Stimulated activated CD4-positive, alpha-beta T cell treated with anti-CD3 and anti-CD28 coated beads, TNF-alpha, amount 100 ng/mL, for 4 hours (primary cell): ENCODE measurements around the gene ABCB4.

Experiments used
- DNase-seq, 3 experiments: peaks; one replicate each; pipeline ENCODE4 v3.0.0-alpha.2; 2020; ENCODE audit warnings: low read depth in 3 of 3

Gene ABCB4

DNA sequence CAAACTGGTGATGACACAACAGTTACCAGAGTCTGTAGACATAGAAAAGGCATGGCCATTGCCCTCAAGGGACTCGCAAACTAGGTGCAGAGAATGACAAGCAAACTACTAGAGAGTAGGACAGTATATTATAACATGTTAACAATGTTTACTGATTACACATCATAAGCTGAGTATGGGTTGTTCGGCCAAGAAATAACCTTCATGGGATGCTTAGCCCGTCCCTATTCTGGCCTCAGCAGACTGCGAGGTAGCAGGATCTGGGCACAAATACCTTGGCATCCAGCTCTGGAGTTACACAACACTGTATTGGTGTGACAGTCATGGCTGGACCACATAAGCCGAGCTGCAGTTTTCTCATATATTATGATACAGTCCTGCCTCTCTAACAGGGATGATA lies 51.4 kb downstream of the ABCB4 start:
- DNase-seq: no peak

DNA sequence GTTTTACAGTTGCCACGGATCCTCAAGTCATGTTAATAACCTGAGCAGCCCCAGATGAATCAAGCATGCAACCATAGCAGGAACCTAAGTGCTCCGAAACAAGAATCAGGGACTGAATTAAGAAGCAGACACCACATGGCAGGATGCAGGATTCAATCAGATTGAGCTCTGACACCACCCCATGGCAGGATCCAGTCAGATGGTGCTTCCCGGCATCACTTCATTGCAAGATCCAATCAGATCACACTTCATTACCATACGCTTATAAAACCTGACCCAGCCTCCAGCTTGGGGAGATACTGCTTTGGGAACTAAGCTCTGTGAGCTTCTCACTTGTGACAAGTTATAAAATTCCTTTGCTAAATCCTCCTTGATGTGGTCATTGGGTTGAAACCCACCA lies 55.3 kb downstream of the ABCB4 start:
- no peak for DNase-seq

DNA sequence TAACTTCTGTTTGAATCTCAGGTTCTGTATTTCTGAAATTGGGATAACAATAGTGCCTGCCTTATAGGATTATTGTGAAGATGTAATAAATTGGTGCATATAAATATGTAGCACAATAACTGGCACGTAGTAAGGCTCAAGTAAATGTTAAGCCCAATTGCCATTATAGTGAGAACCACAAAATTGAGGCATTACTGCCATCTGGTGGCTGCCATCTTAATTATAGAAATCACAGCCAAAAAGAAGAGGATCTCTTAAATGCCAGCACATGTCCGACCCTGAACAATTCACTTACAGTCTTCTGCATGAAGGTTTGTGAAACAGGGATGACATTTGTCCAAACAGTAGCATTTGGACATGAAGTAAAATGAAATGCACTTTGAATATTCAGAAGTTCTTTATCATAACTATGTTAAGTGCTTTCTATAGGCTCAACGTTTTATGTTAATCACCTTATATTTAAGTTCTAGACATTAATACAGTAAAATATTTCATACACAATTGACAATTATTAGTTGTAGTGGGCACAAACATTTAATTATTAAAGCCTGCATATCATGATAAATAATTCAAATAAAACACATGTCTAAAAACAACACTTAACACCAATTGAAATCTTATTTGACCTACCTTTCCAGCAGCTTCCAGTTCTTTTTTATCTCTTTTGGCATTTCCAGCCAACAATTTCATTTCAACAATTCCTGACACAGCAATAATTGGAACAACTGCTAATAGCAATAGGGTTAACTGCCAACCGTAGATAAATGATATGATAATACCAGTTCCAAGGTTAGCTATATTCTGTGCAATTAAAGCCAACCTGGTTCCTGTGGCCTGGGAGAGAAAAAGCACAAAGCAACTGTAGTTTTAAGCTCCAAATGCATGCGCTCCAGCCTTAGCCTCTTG lies 58.5 kb downstream of the ABCB4 start:
- peak; percentile 11 to 61 (median 15) for DNase-seq

DNA sequence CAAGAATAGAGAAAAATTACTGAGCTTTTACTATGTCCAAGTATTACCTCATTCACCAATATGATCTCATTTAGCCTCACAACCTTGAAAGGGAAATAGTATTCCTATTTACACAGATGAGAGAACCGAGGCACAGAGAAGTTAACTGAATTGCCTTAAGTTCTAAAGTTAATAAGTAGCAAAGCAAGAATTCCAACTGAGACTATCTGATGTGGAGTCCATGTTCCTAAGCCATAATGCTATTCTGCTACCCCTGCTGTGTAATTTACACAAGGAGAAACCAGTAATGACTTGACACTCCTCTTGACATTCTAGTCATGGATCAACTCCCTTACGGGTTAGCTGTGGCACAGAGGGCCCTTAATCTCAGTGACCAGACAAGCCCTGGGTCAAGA lies 60.7 kb downstream of the ABCB4 start:
- no peak for DNase-seq

DNA sequence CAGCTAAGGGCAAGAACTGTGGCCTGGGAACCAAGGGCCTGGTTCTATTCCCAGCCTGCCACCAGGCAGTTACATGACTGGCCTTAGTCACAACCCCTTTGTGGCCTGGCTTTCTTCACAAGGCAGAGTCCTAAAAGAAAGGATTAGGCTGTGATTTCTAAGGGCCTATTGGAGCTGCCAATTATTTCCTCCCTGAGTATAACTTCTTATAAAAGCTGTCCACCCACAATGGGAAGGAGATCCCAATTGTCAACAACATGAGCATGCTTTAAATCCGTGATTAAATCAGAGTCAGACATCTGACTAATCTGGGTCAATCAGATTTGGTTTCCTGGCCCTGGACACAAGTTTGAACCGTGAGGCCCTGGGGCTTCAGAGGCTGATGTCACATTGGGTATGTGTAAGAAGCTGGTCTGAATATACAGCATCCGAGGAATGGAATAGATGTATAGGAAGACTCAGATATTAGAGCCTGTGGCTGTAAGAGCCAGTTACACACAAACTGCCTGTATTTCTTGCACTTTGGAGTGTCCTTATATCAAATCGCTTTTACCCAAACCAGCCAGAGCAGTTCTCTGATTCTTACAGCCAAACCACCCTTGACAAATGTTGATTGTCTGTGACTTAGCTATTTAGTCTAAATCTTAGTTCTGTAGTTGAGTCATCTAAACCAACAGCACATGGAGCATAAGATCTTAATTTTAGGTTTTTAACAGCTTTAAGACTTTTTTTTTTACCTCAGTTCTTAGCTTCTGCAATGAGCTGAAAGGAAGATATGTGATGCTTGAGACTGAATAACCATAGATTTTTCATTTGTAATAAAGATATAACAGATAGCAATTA lies 61.3 kb downstream of the ABCB4 start:
- DNase-seq: no peak

DNA sequence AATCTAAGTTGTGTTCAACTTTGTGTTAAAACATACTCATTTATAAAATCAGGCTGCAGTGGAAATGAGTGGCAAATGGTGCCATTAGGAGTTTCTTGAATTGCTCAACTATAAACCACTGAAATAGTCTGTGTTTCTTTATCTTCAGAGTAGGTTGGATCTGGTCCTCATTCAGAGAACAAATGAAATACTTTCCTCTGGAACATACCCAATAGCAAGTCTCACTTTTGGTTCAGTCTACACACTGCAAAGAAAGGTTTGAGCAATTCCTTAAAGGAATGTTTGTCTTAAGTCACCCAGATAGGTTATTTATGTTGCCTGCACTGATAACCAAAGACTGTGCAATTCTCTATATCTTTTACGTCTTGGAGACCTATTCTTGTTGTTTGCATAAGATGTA lies 62.5 kb downstream of the ABCB4 start:
- no peak for DNase-seq

DNA sequence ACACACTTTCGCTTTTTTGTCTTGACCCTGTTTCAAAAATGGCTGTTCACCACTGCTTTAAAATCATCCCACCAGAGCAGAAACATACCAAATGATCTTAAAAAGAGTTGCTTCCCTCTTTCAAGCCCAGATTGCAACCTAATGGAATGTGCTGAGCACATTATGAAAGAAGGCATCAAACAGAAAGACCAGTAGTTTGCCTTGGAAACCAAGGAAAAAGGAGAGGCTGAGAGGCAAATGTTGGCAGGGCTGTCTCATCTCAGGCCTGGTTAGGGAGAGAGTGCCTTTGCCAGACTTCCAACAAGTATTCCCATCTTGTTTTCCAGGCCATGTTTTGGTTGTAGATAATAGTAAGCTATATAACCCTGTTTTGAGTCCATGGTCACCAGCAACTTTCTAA lies 64.3 kb downstream of the ABCB4 start:
- no peak for DNase-seq

DNA sequence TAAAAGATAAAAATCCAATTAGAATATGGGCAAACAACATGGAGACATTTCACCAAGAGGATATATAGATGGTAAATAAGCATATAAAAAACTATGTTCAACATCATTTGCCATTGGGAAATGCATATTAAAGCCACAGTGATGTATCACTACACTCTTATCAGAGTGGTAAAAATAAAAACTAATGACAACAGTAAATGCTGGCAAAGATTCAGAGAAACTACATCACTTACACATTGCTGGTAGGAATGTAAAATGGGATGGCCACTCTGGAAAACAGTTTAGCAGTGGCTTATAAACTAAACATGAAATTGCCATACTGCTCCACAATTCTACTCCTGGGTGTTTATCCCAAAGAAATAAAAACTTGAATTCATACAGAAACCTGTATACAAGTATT lies 70.8 kb downstream of the ABCB4 start:
- no peak for DNase-seq

DNA sequence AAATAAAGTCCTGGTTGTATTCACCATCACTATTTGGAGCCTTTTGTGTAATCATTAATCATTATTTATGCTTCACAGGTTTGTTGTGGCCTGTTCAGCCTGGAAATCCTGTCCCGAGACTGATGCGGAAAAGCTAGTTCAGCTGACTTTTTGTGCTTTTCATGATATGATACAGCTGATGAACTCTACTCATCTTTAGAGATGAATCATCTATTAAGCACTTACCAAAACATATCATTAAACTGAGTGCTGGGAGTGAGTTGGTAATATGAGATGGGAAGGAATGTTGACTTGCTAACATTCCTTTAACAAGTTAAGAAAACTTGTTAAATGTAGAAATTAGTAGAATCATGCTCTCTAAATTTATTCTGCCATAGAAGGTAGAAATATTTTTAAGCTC lies 77.0 kb downstream of the ABCB4 start:
- no peak for DNase-seq

DNA sequence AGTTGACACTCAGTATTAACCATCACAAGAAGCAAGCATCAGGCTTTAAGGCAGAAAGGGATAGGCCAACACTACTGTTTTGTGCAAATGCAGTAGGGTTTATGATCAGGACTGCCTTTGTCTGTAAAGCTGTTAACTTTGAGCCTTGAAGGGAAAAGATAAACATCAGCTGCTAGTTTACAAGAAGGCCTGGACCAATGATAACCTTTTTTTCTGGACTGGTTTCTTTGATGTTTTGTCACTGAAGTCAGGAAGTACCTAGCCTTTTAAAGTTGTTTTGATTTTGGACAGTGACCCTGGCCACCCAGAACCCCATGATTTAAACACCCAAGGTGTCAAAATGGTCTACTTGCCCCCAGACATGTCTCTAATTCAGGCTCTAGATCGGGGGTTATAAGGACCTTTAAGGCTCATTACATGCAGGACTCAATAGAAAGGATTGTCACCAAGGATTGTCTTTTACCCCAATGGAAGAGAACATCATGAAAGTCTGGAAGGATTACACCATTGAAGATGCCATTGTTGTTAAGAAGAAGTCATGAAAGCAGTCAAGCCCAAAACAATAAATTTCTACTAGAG lies 79.9 kb downstream of the ABCB4 start:
- no peak for DNase-seq

DNA sequence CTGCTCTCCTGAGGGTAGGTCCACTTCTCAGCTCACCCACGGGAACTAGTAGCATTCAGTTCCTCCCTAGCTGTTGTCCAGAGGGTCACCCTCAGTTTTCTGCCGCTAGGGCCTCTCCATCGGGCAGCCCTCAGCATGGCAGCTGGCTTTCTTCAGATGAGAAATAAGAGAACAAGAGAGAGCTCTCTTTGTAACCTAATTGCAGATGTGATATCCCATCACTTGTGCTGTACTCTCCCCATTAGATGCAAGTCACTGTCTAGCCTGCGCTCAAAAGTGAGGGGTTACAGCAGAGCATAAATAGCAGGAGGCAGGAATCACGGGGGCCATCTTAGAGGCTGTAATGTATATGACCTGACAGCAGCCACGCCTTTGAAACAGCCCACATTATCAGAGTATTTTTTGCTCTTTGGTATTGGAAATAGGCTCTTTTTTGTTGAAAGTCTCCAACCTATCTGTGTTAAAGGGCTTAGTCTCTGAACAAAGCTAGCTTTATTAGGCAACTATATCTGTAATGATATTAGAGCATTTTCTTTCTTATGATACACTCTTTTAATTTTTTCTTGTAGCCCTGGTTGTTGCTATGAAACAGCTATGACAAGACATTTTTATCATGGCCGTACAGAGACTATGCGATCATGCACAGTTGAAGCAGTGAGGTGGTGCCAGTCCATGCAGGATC lies 84.3 kb downstream of the ABCB4 start:
- no peak for DNase-seq

DNA sequence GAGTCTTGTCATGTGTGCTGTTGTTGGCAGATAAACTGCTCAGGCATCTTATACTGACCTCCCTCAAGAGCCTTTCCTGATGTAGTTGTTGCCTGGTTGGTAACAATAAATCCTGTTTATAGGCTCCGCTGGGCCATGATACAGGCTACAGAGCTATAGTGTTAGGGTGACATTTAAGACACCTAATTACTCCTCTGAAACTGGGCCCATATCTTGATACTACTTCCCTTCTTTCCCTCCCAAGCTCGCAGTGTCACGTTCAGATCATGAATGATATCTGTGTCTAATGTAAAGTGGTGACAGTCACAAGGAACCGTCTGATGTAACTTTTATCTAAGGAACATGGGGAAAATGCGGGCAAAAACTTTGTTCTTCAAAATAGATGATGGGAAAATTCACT lies 94.6 kb downstream of the ABCB4 start:
- no peak for DNase-seq

DNA sequence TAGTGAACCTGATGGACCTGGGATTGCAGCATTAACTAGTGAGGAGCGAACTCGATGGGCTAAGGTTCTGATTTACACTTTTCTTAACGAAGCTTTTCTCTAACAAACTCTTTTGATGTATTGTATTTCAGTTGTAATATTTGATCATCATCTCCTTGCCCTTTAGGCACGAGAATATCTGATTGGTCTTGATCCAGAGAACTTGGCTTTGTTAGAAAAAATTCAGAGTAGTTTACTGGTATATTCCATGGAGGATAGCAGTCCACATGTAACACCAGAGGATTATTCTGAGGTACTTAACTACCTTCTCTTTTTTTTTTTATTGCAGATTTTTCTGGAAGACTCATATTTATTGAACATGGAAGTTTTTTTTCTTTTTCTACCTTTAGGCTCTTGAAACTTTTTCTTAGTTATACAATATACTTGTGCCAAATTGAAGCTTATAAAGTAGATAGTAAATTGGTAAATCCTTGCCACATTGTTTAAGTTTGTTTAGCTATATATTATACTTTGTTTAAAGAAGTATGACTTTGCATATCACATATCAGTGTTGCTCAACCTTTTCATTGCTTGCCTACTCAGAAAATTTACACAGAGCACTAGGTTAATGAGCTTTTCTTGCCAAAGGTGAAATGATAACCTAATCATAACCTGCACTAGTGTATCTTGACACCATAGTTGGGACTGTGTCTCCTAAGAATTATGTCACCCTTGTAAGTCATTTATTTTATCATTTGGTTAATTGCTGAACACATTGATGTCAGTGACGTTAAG lies 99.6 kb downstream of the ABCB4 start:
- DNase-seq: no peak

DNA sequence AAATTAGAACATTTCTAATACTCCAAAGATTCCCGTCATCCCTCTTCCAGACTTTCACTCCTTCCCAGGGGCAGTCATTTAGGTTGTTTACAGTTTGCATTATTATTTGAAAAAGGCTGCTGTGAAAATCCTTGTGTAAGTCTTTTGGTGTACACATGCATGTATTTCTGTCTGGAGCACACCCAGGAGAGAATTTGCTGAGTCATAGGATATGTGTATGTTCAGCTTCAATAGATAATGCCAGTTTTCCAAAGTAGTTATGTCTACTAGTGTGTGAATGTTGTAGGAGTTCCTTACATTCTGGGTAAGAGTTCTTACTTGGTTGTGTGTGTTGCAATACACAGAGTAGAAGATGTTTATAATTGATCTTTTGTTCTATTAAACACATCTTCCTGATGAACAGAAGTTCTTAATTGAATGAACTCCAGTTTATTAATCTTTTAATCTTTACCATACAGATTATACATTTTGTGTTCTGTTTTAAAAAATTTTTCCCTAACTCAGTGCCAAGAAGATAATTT lies 104.8 kb downstream of the ABCB4 start:
- no peak for DNase-seq

DNA sequence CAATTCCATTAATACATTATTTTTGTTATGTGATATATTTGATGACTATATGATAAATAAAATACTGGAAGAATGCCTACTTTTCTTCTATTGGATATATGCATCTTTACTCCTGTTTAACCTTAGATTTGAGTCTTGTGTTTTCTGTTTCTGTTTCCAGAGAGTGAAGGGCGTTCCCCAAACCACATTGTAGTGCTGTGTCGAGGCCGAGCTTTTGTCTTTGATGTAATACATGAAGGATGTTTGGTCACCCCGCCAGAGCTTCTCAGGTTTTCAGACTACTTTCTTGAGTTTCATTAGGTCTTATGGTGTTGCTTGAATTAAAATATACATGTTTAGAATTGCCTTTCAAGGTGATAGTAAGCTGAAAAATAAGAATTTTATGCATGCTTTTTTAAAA lies 106.3 kb downstream of the ABCB4 start:
- peak in 1 of 3 experiments; percentile 5 for DNase-seq

DNA sequence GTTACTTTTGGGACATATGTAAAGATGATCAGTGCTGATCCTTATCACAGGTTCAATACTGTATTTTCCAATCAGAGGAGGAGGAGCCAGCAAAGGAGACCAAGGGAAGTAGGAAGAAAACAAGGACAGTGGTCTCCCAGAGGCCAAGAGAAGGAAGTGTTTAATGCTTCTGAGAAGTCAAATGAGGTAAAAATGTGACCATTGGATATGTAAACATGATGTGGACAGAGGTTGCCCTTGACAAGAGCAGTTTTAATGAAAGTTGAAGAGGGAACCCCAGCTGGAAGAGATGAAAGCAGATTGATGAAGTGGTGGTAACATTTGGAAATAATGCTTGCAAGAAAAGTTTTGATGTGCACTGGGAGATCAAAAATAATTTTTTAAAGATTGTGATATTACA lies 111.2 kb downstream of the ABCB4 start:
- DNase-seq: no peak

DNA sequence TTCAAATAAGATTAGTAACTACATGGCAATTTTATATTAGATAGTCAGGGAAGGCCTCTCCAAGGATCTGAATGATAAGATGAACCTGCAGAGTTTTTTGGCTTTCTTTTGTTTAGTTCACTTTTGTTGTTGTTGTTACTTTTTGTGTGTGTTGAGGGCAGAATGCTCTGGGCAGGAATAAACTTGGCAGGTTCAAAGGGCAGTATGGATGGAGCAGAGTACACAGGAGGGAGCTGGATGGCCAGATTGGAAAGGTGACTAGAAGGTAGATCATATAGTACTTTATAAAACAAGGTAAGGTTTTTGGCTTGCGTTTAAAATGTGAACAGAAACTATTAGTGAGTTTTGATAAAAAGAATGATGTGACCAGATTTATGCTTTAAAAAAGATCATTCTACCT lies 112.1 kb downstream of the ABCB4 start:
- no peak for DNase-seq

DNA sequence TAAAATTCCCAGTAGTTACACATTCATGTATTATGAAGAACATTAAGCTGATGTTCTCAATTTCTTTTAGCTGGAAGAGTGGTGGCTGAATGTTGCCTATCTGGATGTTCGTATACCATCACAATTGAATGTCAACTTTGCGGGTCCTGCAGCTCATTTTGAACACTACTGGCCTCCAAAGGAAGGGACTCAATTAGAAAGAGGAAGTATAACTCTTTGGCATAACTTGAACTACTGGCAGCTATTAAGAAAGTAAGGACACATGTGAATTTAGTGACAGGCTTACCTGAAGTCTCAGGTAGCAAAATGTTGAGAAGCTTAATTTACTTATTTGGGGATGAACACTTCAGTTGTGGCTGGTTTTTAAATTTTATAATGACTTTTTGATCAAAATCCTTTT lies 114.2 kb downstream of the ABCB4 start:
- DNase-seq: no peak

DNA sequence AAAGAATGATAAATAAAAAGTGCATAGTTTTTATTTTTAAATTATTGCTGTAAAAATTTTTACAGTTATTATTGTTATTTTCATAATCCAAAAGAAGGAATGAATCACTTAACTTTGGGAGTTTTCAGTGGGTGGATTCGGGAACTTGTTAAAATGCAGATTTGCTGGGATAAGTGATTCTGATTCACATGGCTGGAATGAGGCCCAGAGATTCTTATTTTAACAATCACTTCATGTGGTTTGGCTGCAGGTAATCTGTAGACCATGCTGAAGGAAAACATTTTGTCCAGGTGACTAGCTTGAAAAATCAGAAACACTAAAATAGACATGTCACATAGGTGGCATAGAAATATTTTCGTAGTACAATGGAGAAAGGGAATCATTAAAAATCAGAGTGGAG lies 116.1 kb downstream of the ABCB4 start:
- no peak for DNase-seq

DNA sequence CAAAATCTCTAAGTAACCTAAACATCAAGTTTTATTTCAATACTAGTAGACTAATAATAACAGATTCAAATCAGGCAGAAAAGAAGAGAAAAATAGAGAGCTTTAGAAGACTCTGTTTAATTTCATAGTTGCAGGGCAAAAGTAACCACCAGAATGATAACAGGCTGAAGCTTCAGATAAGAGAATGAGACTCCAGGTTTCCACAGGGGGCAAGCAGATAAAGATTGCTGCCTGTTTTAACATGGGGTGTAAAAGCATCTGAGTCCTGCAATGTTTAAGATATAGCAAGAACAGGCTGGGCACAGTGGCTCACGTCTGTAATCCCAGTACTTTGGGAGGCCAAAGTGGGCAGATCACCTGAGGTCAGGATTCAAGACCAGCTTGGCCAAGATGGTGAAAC lies 119.0 kb downstream of the ABCB4 start:
- no peak for DNase-seq

DNA sequence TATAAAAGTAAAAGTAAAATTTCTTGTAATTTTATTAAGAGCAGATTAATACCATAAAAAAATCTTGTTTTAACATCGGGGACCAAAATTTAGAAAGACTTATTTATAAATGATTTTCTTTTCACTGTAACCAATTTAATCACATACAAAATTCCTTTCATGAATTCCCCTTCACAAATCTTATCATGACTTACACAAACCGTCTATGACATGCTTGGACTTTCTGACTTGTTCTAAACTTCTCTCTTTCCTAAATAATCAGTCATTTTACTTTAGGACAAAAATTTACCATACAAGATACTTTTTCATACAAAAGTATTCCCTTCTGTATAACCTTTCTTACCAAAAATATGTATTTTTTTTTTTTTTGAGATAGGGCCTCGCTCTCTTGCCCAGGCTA lies 120.7 kb downstream of the ABCB4 start:
- no peak for DNase-seq
